NCI-H2081 (cell line): ENCODE results near the gene ALDH1A3.

Experiments
- DNase-seq, 2 experiments: peaks; one replicate each; lab custom pipeline; 2025; lab: John Stamatoyannopoulos, UW

The ALDH1A3 gene

DNA sequence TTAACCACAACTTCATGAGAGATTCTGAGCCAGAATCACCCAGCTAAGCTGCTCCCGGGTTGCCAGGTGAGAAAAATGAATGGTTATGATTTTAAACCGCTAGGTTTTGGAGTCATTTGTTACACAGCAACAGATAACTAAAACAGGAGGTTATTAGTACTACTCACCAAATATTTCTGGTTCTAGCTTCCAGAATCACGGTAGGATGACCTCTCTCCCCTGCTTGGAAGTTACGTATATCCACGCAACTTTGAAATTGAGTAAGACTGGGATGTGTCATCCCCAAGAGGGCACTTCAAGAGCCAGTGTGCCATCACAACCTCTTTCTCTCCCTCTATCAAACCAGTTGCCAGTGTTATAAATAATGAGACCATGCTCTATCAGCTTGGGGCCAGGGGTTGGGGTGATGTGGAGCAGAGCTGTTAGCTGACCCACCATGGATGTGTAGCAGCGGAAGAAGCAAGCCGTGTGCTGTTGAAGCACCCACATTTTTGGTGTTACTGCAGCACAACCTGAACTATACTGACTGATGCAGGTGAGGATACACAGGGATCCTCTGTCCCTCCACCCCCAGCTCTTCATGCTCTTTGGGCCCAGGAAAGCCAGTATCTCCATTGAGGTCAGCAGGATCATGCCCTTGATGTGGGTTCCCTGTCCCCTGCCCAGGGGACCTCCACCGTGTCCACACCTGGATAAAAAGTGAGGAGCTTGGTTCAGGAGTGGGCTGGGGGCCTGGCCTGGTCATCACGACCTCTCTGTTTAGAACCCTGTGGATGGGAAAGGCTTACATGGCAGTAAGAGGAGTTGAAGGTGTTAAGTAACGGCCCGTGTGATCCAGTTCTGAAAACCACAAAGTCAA is 19.4 kb upstream of the ALDH1A3 start:
- no peak for DNase-seq

DNA sequence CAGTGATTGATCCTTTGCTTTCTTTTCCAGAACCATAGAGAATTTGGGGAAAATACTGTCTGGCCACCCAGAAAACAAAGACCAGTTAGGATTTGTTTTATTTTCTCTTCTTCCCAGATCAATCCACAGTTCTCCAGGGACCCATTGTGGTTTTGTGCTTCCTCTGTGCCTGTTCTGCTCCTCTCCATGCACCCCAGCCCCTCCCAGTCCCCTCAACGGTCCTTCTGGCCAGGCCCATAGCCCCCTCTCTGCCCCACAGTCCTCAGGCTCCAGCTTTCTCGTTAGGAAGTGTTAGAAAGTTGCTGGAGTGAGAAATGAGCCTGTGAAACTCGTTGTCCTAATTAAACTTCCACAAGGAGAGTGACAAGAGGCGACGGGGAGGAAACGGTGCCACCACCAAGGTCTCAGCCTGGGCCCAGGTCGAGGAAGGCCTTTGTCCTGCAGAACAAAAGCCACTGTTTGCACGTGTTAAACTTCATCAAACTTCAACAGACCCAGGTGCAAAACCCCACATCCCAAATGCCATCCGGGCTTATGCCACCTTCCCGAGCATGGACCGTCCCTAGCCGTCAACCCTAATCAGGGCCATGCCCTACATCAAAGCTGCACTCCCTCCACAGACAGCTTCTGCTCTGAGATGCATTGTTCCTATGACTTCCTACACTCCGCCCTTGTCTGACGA is 18.7 kb upstream of the ALDH1A3 start:
- DNase-seq = no peak

DNA sequence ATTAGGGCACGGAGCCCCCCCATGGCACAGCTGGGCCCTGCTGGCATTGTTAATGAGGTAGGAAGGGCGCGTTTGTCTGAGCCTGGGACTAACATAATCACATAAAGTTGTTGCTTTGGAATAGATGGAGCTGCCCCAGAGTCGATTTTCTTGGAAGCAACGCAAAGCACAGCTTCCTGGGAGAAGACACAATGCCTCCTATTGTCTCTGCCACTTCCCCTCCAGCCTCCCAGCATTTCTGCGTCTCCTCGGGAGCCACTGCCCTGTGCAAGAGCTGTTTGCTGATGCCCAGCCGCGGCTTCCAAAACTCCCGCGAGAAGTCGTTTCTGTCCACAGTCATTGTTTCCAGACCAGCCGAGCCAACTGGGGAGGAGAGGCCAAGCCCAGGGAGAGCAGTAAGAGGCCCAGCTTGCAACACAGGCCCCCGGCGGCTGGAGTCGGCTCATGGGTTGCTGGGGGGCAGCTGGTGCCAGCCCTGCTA is 18.1 kb upstream of the ALDH1A3 start:
- no peak for DNase-seq

GRCh38 chr15:100862162-100862561 is 17.5 kb upstream of the ALDH1A3 start:
- no peak for DNase-seq

GRCh38 chr15:100863075-100863795 is 16.4 kb upstream of the ALDH1A3 start:
- no peak for DNase-seq

- DNase-seq = no peak
Observed at GRCh38 chr15:100863796-100864267, 15.8 kb upstream of the ALDH1A3 start.

DNA sequence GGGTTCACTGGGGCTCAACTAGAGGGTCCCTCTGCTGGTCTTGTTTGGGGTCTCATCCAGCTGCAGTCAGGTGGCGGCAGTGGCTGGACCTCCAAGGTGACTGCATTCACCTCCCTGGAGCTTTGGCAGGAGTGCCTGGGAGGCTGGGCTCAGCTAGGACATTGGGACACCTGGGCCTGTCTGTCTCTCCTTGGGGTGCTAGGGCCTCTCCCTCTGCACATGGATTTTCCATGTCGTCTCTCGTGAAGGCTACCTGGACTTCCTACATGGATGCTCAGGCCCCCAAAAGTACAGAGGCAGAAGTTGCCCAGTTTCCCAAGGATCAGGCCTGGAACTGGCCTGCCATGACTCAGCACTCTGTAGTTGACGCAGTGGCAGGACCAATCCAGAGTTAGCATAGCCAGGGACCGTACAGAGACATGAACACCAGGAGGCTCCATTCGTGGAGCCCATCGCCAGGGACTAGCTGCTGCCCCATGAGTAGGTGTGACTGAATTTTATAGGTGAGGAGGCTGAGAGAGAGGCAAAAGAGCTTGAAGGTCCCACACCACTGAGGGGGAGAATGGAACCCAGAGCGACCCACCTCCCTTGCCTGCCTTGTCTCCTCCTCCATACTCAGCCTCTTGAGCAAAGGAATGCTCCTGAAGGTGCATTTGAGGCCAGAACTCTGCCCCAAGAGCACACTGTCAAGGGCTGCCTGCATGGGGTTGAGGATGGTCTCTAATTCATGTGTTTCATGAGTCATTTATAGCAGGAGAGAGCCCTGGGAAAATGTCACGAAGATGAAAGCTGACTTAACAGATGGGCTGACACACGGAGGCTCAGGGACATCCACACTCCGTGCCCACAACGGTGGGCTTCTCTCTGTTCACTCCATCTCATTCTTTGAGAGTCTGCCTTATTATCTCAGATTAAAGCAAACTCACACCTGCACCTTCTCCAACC is 13.0 kb upstream of the ALDH1A3 start:
- no peak for DNase-seq

DNA sequence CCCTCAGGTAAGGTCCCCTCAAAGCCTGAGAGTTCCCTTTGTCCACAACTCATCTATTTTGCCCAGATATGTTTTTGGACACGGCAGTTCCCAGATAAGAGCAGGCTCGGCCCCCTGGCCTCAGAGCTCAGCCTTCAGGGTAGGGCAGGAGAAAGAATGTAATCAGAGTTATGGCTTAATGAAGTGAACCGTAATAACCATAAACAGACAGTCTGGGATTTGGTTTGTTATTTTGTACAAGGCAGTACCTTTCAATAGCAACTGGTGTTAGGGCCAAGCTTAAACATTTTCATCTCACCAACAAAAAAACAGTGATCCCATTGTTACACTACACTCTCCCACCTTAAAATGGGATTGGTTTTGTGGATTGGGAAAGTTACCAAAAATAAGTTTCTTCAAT is 12.2 kb upstream of the ALDH1A3 start:
- DNase-seq = no peak

DNA sequence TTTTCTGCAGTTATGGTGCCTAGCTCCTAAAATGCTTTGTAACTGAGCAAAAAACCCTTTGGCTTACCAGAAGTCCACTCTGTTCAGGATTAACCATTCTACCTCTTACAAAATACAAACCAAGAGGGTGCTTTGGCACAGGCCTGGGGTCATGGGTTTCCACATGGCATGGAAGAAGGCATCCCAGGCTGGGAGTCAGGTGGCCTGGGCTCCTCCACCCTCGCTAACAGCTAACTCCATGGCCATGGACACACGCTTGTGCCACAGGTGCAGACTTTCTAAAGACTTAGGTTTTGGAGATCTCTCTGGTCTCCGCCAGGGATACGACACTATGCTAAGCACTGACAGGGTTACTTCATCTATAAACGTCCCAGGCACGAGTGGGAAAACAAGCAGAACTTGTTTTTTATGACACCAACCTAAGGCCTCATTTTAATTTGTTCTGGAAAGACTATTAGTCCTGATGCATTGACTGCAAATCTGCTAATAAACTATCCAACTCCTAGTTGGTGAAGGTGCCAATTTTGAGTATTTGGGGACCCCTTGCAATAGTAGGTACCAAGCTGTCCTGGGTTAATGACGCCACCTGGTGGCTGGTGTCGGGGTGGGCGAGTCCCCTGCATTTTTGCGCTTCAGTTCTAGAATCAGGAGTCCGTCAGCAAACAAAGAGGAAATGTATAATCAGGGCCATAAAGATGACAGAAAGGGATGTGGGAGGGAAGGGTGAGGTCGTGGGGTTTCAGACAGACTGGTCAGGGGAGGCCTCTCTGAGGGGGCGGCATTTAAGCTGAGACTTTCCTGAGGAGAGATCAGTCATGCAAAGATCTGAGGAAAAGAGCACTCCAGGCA is 10.3 kb upstream of the ALDH1A3 start:
- DNase-seq = peak in 1 of 2 experiments; percentile 7

DNA sequence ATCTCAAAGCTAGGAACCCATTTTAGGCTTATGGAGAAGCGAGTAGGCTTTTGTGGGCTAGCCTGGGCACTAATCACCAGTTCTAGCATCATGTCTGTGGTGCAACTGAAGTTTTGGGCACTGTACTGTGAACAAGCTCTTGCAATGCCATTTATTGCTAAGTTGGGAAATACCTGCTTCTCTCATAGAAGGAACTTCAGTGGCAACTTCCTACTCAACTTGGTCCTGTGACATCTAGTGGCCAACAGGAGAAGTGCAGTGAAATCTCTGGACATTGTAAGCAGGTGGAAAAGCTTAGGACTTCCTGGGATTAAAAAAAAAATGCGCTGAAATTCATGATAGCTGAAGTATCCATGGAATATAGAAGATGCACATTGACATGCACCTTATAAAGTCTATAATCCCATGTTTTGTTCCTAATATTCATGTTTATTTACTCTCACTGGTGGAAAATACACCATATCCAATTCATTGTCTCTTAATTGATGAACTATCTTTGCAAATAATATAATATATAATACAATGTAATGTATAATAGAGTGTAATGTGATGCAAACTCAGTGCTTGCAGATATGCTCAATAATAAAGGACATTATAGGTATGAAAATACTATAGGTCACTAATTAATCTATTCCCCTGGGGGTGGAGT is 6.5 kb upstream of the ALDH1A3 start:
- DNase-seq = peak; percentile 67 to 69

DNA sequence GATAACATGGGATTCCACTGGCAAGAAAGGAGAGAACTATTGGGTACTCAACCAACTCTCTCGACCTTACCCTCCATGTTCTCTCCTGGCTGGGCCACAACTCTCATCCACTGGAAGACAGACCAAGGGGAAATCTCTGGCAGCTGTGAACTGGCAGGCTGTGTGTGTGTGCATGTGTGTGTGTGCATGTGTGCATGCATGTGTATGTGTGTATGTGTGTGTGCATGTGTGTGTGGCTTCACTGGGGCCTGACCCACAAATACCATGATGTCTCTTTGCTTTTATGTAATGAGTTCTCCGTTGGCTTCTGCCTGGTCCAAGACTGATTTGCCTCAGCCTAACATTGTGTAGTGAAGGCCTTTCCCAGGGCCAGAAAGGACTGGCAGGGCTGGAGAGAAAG is 4.1 kb upstream of the ALDH1A3 start:
- DNase-seq = no peak

GRCh38 chr15:100875976-100876375 is 3.7 kb upstream of the ALDH1A3 start:
- DNase-seq = no peak

DNA sequence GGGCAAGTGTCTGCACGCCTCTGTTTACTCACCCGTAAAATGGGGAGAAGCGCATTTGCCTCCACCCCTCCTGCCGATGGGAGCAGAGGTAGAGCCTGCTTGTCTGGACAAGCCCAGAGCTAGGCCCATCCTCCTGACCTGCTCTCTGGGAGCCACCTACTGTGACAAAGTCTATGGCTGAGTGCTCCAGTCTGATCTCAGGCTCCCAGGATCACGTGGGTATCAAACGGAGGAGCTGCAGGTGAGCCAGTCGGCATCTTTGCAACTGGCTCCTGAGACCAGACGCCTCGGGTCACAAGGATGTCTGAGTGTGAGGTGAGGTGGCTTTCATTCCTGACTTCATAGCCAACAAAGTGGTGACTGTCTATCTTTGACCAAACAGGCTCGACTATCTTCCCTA is 2.1 kb upstream of the ALDH1A3 start:
- DNase-seq = no peak

GRCh38 chr15:100878130-100878529 is 1.5 kb upstream of the ALDH1A3 start:
- no peak for DNase-seq

- no peak for DNase-seq
Observed at GRCh38 chr15:100878648-100879047, 983 bp upstream of the ALDH1A3 start.

GRCh38 chr15:100879061-100879463 is 569 bp upstream of the ALDH1A3 start:
- DNase-seq = no peak

- DNase-seq = no peak
Observed at GRCh38 chr15:100880139-100880896, 687 bp downstream of the ALDH1A3 start.

DNA sequence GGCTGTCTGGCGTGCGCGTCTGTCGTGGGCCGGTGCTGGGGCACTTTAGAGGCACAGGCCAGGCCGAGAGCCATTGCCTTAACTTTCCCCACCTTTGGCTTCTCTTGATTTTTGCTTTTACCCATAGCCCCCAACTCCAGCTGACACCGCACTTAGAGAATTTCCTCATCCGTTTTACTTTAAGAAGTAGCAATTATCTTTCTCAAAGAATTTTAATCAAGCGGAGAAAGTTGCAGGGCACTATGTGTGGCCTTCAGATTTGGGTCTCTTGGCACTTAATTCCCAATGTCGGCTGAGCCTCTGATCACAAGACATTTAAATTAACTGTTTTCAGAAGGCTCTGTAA is 1.2 kb downstream of the ALDH1A3 start:
- DNase-seq = no peak
